HG03064 (cell line): ENCODE data around the gene MVB12A.

Experiments
- ATAC-seq: cut with Tn5 transposase; IDR thresholded peaks from one replicate; pipeline ENCODE4 v1.9.1; 2021; ENCODE audit warnings: low read depth; ENCODE audit not compliant: unreplicated experiment

Gene MVB12A

DNA sequence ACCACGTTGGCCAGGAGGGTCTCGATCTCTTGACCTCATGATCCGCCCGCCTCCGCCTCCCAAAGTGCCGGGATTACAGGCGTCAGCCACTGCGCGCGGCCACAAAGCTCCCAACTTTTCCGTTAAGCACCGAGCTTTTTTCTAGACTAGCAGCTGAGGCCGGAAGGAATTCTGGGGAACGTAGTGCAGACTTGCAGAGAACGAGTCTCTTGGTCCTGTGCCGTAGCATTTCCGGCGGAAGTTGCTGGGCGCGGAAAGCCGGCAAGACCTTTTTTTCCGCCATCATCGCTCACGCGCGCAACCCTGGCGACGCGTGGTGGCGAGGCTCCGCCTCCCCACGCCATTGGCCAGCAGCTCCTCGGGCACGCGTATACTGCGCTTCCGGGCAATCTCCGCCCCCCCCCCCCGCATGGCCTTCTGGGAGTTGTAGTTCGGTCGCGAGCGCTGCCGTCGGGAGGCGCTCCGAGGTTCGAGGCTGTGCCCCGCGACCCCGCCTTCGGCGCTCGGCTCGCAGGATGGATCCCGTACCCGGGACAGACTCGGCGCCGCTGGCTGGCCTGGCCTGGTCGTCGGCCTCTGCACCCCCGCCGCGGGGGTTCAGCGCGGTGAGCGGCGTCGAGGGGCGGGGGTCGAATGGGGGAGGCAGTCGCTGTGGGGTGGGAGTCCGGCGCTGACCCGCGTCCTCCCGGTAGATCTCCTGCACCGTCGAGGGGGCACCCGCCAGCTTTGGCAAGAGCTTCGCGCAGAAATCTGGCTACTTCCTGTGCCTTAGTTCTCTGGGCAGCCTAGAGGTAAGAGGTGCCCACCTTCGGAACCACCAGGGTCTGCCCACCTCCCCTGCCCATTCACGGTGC lies at the start of gene MVB12A:
Gene MVB12A, plus strand, starts transcription at position 427 of the 854 bp plus-strand sequence. Its CDS starts 89 bp downstream, at position 516.
- ATAC-seq: peak; percentile 83

DNA sequence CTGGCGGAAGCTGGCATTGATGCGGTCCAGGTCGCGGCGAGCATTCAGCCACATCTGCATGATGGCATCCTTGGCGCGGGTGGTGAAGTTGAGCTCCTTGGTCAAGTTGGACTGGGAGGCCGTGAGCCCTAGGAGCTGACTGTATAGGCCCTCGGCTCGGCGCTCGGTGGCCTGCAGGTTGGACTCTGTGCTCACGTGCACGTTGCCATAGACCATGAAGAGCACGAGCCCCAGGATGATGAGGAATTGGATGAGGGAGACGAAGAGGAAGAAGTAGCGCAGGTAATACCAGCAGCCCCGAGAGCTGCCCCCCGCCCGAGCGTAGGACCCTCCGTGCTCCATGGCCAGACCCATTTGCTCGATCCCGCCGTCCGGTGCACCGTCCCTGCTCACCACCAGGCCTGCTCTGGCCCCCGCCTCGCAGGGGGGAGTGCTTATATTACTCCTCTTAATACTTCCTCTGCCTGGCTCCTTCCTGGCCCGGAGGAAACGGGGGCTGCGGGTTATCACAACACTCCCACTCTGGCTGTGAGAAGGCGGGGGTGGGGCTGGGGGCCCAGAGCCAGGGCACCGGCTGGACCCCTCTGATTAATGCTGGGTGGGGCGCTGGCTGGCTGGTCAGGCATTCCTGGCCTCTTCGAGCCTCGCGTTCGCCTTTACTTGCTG lies 42.8 kb upstream of the MVB12A start, which contains the start of gene PLVAP:
Gene PLVAP, minus strand, starts transcription at position 408 of the 666 bp plus-strand sequence. Its CDS starts 54 bp downstream, at position 354.
- ATAC-seq: no peak

- ATAC-seq: no peak
Observed at GRCh38 chr19:17378271-17378670, 41.6 kb upstream of the MVB12A start.

GRCh38 chr19:17379221-17379631 lies 40.6 kb upstream of the MVB12A start:
- no peak for ATAC-seq

- no peak for ATAC-seq
Observed at GRCh38 chr19:17380426-17381138, 39.3 kb upstream of the MVB12A start.

DNA sequence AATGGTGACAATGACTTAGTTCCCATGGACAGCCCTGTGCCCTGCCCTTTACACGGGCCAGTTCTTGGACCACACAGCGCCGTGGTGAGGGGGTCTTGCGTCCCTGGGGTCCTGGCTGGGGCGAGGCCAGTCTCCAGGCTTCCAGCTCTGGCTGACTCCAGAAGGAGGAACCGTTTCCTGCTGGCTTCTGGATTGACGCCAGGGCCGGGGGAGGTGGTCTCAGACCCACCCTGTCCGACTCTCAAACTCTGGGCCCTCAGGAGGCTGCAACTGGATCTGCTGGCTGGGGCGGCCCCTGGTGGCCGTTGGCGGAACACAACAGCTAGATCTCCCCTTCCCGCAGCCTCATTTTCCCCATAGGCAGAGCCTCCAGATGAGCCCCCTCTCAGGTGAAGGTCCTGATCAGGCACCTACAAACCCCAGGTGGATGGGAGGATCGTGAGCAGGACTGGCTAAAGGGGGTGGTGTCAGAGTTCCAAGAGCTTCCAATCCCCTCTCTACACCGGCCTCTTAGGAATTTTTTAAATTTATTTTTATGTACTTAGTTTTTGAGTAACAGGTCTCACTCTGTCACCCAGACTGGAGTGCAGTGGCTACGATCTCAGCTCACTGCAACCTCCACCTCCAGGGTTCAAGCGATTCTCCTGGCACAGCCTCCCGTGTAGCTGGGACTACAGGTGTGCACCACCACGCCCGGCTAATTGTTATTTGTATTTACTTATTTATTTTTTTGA lies 33.8 kb upstream of the MVB12A start:
- no peak for ATAC-seq

DNA sequence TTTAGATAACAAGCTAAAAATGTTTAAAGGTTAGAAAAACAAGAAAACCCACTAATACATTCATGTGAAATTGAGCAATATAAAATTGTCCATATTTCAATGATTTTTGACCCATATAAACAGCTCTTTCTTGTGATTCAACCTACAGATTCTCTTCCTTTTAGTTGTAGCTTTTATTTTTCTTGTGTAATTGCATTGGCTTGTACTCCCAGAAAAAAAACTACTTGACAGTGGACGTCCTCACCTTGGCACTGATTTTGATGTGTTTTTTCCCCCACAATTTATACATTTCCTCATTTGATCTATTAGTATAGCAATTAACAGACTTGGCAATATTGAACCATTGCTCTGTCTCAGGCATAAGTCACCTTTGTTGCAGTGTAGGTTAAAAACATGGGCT lies 30.6 kb upstream of the MVB12A start:
- ATAC-seq: no peak

- no peak for ATAC-seq
Observed at GRCh38 chr19:17389957-17390664, 29.7 kb upstream of the MVB12A start.

- peak; percentile 53 for ATAC-seq
Observed at GRCh38 chr19:17390665-17391370, 29.0 kb upstream of the MVB12A start.

- no peak for ATAC-seq
Observed at GRCh38 chr19:17391371-17392151, 28.3 kb upstream of the MVB12A start.

- no peak for ATAC-seq
Observed at GRCh38 chr19:17393002-17393401, 26.8 kb upstream of the MVB12A start.

- ATAC-seq: no peak
Observed at GRCh38 chr19:17393914-17394313, 25.9 kb upstream of the MVB12A start, which contains the start of gene CCDC194. Gene CCDC194, minus strand, starts transcription at chr19:17394196. Its CDS starts 38 bp downstream, at chr19:17394158.

GRCh38 chr19:17394891-17395415 lies 24.9 kb upstream of the MVB12A start:
- ATAC-seq: no peak

- ATAC-seq: no peak
Observed at GRCh38 chr19:17398902-17399527, 20.8 kb upstream of the MVB12A start.

- no peak for ATAC-seq
Observed at GRCh38 chr19:17401628-17402027, 18.2 kb upstream of the MVB12A start.

DNA sequence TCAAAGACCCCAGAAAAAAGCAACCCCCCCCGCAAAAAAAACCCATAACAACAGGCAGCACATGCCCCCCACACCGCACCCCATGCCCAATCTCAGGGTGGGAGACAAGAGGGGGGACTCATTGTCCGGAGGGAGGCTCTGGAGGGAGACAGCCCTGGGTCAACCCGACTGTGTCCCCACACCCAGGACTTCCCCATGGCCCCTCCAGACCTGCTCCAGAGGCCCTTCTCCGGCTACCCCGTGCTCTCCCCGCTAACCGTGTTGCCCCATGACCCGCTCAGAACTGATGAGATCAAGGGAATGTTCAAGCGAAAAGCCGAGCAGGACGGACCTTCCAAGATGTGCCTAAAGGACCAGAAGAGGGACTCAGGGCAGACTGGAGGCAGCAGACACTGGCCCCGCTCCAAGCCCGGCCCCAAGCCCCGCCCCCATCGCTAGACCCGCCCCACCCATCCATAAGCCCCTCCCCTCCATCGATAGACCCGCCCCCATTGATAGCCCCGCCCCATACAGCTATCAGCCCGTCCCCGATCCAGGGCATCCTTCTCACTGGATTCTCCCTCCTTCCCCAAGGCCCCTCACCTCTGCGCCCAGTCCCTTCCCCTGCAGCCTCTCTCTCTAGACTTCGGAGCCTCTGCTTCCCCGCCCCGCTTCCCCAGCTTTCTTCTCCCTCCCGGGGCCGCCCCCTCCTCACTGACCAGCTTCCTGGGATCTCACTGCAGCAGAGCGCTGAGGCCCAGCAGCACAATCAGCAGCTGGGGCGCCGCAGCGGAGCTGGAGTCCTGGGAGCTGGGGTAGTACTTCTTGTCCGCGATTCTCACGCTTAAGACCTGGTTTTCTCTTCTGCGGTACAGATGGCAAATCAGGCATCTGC lies 16.6 kb upstream of the MVB12A start:
- no peak for ATAC-seq

DNA sequence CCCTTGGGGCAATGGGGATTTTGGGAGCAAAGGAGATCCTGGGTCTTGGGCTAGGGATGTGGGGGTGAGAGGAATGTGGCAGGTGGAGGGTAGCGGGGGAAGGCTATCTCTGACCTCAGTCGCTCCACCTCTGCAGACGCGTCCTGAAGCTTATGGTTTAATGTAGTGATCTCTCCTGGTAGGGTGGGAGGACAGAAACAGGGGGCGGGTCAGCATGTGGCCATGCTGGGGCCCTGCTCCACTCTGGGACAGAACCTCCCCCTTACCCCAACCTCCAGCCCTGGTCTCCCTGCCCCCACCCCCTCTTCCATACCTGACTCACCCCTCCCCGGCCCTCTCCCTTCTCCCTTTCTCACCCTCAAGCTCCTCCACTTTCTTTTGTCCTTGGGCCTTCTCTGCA lies 15.8 kb upstream of the MVB12A start:
- ATAC-seq: no peak
